ENCODE data around the gene MCUB. TPM values are rescaled to one million over a fixed set of nuclear protein-coding genes. Genes with fewer than 3 reads are reported as not detected.

MCUB gene
- polyA plus RNA-seq, 1 donor from 2014 or later, result 3.9 TPM

DNA sequence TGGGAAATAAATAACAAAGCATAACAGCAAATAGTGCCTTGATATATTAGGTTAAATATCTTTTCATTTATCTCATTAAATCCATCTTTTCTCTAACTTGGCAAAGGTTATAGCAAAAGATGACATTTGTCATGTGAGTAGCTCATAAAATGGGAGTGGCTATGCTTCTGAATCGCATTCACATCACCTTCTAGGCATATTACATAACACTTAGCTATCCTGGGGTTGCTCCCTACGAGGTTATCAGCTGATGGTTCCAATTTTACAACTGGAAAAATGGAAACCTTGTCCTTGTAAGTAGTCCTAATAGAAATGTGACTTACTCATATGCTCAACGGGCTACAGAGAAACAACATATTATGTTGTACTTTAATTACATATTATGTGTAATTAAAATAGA lies 153.5 kb downstream of the MCUB start:
- peaks cover 3% of the 10 kb centered on the region for H3K36me3 ChIP-seq (ENCODE audit: insufficient read depth, low read length)
- no peak overlapping the region for H2AFZ ChIP-seq (ENCODE audit: low read depth, low read length)
- H3K4me3 ChIP-seq (ENCODE audit: low read length), result no peak overlapping the region
- no peaks in the 10 kb centered on the region for H4K20me1 ChIP-seq (ENCODE audit: insufficient read depth)
- no peaks in the 10 kb centered on the region for H3K9me2 ChIP-seq (ENCODE audit: insufficient read depth, low read length)
- TF ChIP-seq POLR2AphosphoS5 (IDR thresholded peaks at IDR 0.05), result no peak
- H3K79me2 ChIP-seq (replicated peaks; ENCODE audit: insufficient read depth, low read length), result no peaks in the 10 kb centered on the region
- H3F3A ChIP-seq (ENCODE audit: insufficient read depth, low read length, poor library complexity, severe bottlenecking), result no peaks in the 10 kb centered on the region
- H3K9me3 ChIP-seq (ENCODE audit: low read length), result no peaks in the 10 kb centered on the region
- no peak overlapping the region for H3K9ac ChIP-seq (ENCODE audit: low read length)
- no peak overlapping the region for H3K27ac ChIP-seq (ENCODE audit: low read length)
- no peak overlapping the region for H3K4me2 ChIP-seq (ENCODE audit: low read length)
- no peaks in the 10 kb centered on the region for H3K27me3 ChIP-seq (ENCODE audit: insufficient read depth, low read depth, low read length)

DNA sequence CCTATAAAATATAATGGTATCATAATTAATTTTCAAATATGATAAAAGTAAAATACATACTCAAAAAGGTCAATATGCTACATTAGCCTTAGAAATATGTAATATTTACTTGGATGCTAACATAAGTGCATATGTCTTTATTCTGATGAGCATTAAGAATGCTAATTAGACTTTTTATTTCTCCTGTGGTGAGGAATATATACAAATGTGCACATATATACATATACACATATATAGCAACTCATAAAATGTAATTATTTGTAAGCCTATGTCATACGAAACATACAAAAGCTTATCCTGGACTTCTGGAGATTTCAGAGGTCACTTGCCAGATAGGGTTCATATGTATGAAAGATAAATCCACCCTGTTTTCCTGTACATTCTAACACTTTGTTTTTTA lies 158.7 kb downstream of the MCUB start:
- Histone ChIP-seq H3K36me3 (ENCODE audit: insufficient read depth, low read length) (no peaks in the 10 kb centered on the region), H2AFZ (ENCODE audit: low read depth, low read length) (no peak overlapping the region), H3K4me2 (ENCODE audit: low read length) (no peak overlapping the region), H3K27ac (ENCODE audit: low read length) (no peak overlapping the region), H3K9me3 (ENCODE audit: low read length) (no peaks in the 10 kb centered on the region), H3K79me2 (replicated peaks; ENCODE audit: insufficient read depth, low read length) (no peaks in the 10 kb centered on the region), H3F3A (ENCODE audit: insufficient read depth, low read length, poor library complexity, severe bottlenecking) (no peaks in the 10 kb centered on the region), H3K9ac (ENCODE audit: low read length) (no peak overlapping the region), H3K27me3 (ENCODE audit: insufficient read depth, low read depth, low read length) (no peaks in the 10 kb centered on the region), H3K4me3 (ENCODE audit: low read length) (no peak overlapping the region), H4K20me1 (ENCODE audit: insufficient read depth) (no peaks in the 10 kb centered on the region), H3K9me2 (ENCODE audit: insufficient read depth, low read length) (no peaks in the 10 kb centered on the region)
- TF ChIP-seq, protein P1, sequence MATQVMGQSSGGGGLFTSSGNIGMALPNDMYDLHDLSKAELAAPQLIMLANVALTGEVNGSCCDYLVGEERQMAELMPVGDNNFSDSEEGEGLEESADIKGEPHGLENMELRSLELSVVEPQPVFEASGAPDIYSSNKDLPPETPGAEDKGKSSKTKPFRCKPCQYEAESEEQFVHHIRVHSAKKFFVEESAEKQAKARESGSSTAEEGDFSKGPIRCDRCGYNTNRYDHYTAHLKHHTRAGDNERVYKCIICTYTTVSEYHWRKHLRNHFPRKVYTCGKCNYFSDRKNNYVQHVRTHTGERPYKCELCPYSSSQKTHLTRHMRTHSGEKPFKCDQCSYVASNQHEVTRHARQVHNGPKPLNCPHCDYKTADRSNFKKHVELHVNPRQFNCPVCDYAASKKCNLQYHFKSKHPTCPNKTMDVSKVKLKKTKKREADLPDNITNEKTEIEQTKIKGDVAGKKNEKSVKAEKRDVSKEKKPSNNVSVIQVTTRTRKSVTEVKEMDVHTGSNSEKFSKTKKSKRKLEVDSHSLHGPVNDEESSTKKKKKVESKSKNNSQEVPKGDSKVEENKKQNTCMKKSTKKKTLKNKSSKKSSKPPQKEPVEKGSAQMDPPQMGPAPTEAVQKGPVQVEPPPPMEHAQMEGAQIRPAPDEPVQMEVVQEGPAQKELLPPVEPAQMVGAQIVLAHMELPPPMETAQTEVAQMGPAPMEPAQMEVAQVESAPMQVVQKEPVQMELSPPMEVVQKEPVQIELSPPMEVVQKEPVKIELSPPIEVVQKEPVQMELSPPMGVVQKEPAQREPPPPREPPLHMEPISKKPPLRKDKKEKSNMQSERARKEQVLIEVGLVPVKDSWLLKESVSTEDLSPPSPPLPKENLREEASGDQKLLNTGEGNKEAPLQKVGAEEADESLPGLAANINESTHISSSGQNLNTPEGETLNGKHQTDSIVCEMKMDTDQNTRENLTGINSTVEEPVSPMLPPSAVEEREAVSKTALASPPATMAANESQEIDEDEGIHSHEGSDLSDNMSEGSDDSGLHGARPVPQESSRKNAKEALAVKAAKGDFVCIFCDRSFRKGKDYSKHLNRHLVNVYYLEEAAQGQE (IDR thresholded peaks at IDR 0.05; ENCODE audit: borderline replicate concordance), result no peak
- no peak for TF ChIP-seq MXI1 (conservative IDR thresholded peaks at IDR 0.05; ENCODE audit: poor library complexity, severe bottlenecking)
- TF ChIP-seq TAF1 (IDR thresholded peaks at IDR 0.05; ENCODE audit: low read depth), result no peak
- TF ChIP-seq RAD21 (conservative IDR thresholded peaks at IDR 0.05), result no peak
- no peak for TF ChIP-seq EP300 (conservative IDR thresholded peaks at IDR 0.05; ENCODE audit: poor library complexity, severe bottlenecking)
- TF ChIP-seq, protein P2, sequence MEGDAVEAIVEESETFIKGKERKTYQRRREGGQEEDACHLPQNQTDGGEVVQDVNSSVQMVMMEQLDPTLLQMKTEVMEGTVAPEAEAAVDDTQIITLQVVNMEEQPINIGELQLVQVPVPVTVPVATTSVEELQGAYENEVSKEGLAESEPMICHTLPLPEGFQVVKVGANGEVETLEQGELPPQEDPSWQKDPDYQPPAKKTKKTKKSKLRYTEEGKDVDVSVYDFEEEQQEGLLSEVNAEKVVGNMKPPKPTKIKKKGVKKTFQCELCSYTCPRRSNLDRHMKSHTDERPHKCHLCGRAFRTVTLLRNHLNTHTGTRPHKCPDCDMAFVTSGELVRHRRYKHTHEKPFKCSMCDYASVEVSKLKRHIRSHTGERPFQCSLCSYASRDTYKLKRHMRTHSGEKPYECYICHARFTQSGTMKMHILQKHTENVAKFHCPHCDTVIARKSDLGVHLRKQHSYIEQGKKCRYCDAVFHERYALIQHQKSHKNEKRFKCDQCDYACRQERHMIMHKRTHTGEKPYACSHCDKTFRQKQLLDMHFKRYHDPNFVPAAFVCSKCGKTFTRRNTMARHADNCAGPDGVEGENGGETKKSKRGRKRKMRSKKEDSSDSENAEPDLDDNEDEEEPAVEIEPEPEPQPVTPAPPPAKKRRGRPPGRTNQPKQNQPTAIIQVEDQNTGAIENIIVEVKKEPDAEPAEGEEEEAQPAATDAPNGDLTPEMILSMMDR (IDR thresholded peaks at IDR 0.05; ENCODE audit: poor library complexity, severe bottlenecking), result no peak
- TF ChIP-seq EZH2 (IDR thresholded peaks at IDR 0.05; ENCODE audit: borderline replicate concordance, insufficient read depth, low read length, poor library complexity, severe bottlenecking), result no peak
- no peak for TF ChIP-seq SMC3 (conservative IDR thresholded peaks at IDR 0.05; ENCODE audit: poor library complexity)
- TF ChIP-seq POLR2AphosphoS5 (IDR thresholded peaks at IDR 0.05), result no peak

DNA sequence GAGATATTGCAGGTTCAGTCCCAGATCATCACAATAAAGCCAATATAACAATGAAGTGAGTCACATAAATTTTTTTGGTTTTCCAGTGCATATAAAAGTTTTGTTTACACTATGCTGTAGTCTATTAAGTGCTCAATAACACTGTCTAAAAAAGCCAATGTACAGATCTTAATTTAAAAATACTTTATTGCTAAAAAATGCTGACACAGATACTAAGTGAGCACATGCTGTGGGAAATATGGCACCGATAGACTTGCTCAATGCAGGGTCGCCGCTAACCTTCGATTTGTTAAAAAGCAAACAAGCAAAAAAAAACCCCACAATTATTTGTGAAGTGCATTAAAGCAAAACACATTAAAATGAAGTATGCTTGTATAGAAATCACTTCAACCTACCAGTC lies 159.6 kb downstream of the MCUB start:
- Histone ChIP-seq H3K9ac (ENCODE audit: low read length) (no peak overlapping the region), H3K4me3 (ENCODE audit: low read length) (no peak overlapping the region), H3K27me3 (ENCODE audit: insufficient read depth, low read depth, low read length) (no peaks in the 10 kb centered on the region), H3K4me2 (ENCODE audit: low read length) (no peak overlapping the region), H3K9me3 (ENCODE audit: low read length) (no peaks in the 10 kb centered on the region), H3K79me2 (replicated peaks; ENCODE audit: insufficient read depth, low read length) (no peaks in the 10 kb centered on the region), H3K27ac (ENCODE audit: low read length) (no peak overlapping the region), H4K20me1 (ENCODE audit: insufficient read depth) (no peaks in the 10 kb centered on the region), H3K36me3 (ENCODE audit: insufficient read depth, low read length) (no peaks in the 10 kb centered on the region), H2AFZ (ENCODE audit: low read depth, low read length) (no peak overlapping the region), H3F3A (ENCODE audit: insufficient read depth, low read length, poor library complexity, severe bottlenecking) (no peaks in the 10 kb centered on the region), H3K9me2 (ENCODE audit: insufficient read depth, low read length) (no peaks in the 10 kb centered on the region)
- TF ChIP-seq EZH2 (IDR thresholded peaks at IDR 0.05; ENCODE audit: borderline replicate concordance, insufficient read depth, low read length, poor library complexity, severe bottlenecking) (no peak), EP300 (conservative IDR thresholded peaks at IDR 0.05; ENCODE audit: poor library complexity, severe bottlenecking) (no peak)

Measured in neural cell (in vitro differentiated cells).